Vagina (tissue), 2 donors: Measurements from ENCODE around the gene PCBP3.

ENCODE experiments used
- CTCF ChIP-seq, 3 experiments: fragments of 450-650 bp in 2 of 3; fragments of 200-600 bp in 1 of 3; sonication (generic) in 1 of 3; IDR thresholded peaks; one replicate each; pipeline ENCODE4 v1.5.1; 2017 to 2019; ENCODE audit warnings: antibody characterized with exemption in 3 of 3, mild to moderate bottlenecking in 2 of 3, moderate library complexity in 2 of 3
- POLR2A ChIP-seq, 2 donors: fragments of 450-650 bp; IDR thresholded peaks; one replicate each; pipeline ENCODE4 v1.6.1; 2017; ENCODE audit warnings: antibody characterized with exemption in 2 of 2, mild to moderate bottlenecking in 2 of 2, moderate library complexity in 2 of 2
- POLR2AphosphoS5 ChIP-seq, 2 donors: sonication (generic); formaldehyde crosslinking; IDR thresholded peaks; one replicate each; pipeline ENCODE4 v1.9.0; 2017; ENCODE audit warnings: antibody characterized with exemption in 2 of 2, mild to moderate bottlenecking in 2 of 2, low read depth in 1 of 2; ENCODE audit not compliant: insufficient read depth in 1 of 2

GRCh38 chr21:45618846-45619485, 24.6 kb upstream of the PCBP3 start:
- TF ChIP-seq CTCF (IDR thresholded peaks at IDR 0.05) (no peak), POLR2AphosphoS5 (IDR thresholded peaks at IDR 0.05; ENCODE audit: insufficient read depth in 1 of 2, low read depth in 1 of 2) (no peak), POLR2A (IDR thresholded peaks at IDR 0.05) (no peak)
